ENCODE data around the gene CEACAM6. TPM values are rescaled to one million over a fixed set of nuclear protein-coding genes. Genes with fewer than 3 reads are reported as not detected.

CEACAM6 gene
- polyA plus RNA-seq, 1 of the 3 experiments (the other 2 are of a cell fraction) = not detected

DNA sequence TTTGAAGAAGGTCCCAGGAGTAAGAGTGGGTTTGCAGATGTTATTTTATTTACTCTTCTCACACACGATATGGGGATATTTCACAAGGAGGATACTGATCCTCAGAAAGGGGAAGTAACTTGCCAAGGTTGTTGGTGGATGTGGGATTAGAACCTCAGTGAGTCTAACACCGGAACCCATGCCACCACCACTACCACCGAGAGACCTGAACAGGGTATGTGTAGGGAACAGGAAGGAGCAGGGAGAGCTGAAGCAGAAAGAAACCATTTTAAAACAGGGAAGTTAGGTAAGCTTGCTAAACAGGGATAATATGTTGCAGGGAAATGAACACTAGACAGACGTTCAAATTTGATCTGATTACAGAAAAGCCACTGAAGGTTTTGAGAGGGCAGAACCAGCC lies 29.4 kb downstream of the CEACAM6 start:
- DNase-seq = no peak
- H3K27ac ChIP-seq (ENCODE audit: low read depth in 2 of 2, low read length in 1 of 2) = no peak overlapping the region
- H3F3A ChIP-seq (replicated peaks; ENCODE audit: insufficient read depth) = no peaks in the 10 kb centered on the region
- no peaks in the 10 kb centered on the region for H4K20me1 ChIP-seq (ENCODE audit: insufficient read depth)
- H3K9me3 ChIP-seq = no peaks in the 10 kb centered on the region
- CTCF ChIA-PET = interaction anchor here (0.7 to 4.3 kb wide), 12 partner anchors 8 to 67 kb away, joined by 3 to 28 read pairs (median 3); partner anchors contain the start of genes CEACAM3 and CEACAM6
- POLR2A ChIA-PET = no interaction called here
- no peak overlapping the region for H3K9ac ChIP-seq
- no peak overlapping the region for H3K4me3 ChIP-seq (ENCODE audit: low read depth in 2 of 2, low read length in 1 of 2)
- WGBS (ENCODE audit: low lambda C conversion rate) = 10% methylated on average over 4 of the region's 4 CpGs
- no peaks in the 10 kb centered on the region for H3K9me2 ChIP-seq
- no peak overlapping the region for H3K4me2 ChIP-seq
- H2AFZ ChIP-seq (ENCODE audit: low read depth) = no peak overlapping the region
- H3K79me2 ChIP-seq (ENCODE audit: insufficient read depth) = no peaks in the 10 kb centered on the region
- TF ChIP-seq, protein P1, sequence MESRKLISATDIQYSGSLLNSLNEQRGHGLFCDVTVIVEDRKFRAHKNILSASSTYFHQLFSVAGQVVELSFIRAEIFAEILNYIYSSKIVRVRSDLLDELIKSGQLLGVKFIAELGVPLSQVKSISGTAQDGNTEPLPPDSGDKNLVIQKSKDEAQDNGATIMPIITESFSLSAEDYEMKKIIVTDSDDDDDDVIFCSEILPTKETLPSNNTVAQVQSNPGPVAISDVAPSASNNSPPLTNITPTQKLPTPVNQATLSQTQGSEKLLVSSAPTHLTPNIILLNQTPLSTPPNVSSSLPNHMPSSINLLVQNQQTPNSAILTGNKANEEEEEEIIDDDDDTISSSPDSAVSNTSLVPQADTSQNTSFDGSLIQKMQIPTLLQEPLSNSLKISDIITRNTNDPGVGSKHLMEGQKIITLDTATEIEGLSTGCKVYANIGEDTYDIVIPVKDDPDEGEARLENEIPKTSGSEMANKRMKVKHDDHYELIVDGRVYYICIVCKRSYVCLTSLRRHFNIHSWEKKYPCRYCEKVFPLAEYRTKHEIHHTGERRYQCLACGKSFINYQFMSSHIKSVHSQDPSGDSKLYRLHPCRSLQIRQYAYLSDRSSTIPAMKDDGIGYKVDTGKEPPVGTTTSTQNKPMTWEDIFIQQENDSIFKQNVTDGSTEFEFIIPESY (IDR thresholded peaks at IDR 0.05; ENCODE audit: borderline replicate concordance, low read depth) = no peak
- TF ChIP-seq TEAD4 (IDR thresholded peaks at IDR 0.05; ENCODE audit: borderline replicate concordance, insufficient read depth) = no peak
- no peak for TF ChIP-seq ELF1 (IDR thresholded peaks at IDR 0.05)
- no peak for TF ChIP-seq MEF2A (IDR thresholded peaks at IDR 0.05; ENCODE audit: borderline replicate concordance, low read depth)
- no peak for TF ChIP-seq MXI1 (IDR thresholded peaks at IDR 0.05; ENCODE audit: low read depth, low read length)
- TF ChIP-seq, protein P2, sequence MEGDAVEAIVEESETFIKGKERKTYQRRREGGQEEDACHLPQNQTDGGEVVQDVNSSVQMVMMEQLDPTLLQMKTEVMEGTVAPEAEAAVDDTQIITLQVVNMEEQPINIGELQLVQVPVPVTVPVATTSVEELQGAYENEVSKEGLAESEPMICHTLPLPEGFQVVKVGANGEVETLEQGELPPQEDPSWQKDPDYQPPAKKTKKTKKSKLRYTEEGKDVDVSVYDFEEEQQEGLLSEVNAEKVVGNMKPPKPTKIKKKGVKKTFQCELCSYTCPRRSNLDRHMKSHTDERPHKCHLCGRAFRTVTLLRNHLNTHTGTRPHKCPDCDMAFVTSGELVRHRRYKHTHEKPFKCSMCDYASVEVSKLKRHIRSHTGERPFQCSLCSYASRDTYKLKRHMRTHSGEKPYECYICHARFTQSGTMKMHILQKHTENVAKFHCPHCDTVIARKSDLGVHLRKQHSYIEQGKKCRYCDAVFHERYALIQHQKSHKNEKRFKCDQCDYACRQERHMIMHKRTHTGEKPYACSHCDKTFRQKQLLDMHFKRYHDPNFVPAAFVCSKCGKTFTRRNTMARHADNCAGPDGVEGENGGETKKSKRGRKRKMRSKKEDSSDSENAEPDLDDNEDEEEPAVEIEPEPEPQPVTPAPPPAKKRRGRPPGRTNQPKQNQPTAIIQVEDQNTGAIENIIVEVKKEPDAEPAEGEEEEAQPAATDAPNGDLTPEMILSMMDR (IDR thresholded peaks at IDR 0.05) = no peak
- no peak for TF ChIP-seq FOXJ3 (CRISPR knock-in tag; IDR thresholded peaks at IDR 0.05)
- no peak for TF ChIP-seq FOXM1 (IDR thresholded peaks at IDR 0.05; ENCODE audit: low read depth)
- H3K27me3 ChIP-seq (ENCODE audit: insufficient read depth) = peaks cover 55% of the 10 kb centered on the region
- H3K36me3 ChIP-seq (replicated peaks in 1 of 2; ENCODE audit: control insufficient read depth in 1 of 2, insufficient read depth in 2 of 2, low read length in 1 of 2) = no peaks in the 10 kb centered on the region
- no peaks in the 10 kb centered on the region for H3K4me1 ChIP-seq (ENCODE audit: control insufficient read depth in 1 of 2, insufficient read depth in 2 of 2, low read depth in 1 of 2, low read length in 1 of 2)

DNA sequence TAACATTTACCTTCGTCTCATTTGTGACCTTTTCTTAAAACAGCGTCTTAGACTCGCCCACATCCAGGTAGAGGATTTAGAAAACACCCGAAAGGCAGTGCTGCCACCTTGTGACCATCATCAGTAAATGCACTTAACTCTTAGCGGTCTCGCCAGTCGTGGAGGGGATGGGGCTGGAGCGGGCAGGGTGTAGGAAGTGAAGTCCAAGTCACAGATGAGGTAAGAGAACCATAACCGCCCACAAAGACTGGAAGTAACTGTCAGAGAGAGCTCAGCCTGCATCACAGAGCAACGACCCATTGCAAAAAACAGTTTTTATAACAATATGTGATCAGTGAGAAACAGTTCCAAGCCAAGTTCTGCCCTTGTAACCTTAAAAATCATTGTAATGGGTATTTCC lies 30.3 kb downstream of the CEACAM6 start:
- H3F3A ChIP-seq (replicated peaks; ENCODE audit: insufficient read depth) = no peaks in the 10 kb centered on the region
- no peak overlapping the region for H2AFZ ChIP-seq (ENCODE audit: low read depth)
- H3K79me2 ChIP-seq (ENCODE audit: insufficient read depth) = no peaks in the 10 kb centered on the region
- H3K4me1 ChIP-seq (ENCODE audit: control insufficient read depth in 1 of 2, insufficient read depth in 2 of 2, low read depth in 1 of 2, low read length in 1 of 2) = no peaks in the 10 kb centered on the region
- H3K36me3 ChIP-seq (replicated peaks in 1 of 2; ENCODE audit: control insufficient read depth in 1 of 2, insufficient read depth in 2 of 2, low read length in 1 of 2) = no peaks in the 10 kb centered on the region
- H3K9me3 ChIP-seq = no peaks in the 10 kb centered on the region
- DNase-seq = peak; percentile 76
- POLR2A ChIA-PET = no interaction called here
- H3K4me2 ChIP-seq = no peak overlapping the region
- H3K27me3 ChIP-seq (ENCODE audit: insufficient read depth) = peaks cover 59% of the 10 kb centered on the region
- WGBS (ENCODE audit: low lambda C conversion rate) = 0% methylated on average over 10 of the region's 10 CpGs
- H3K9me2 ChIP-seq = no peaks in the 10 kb centered on the region
- H4K20me1 ChIP-seq (ENCODE audit: insufficient read depth) = no peaks in the 10 kb centered on the region
- CTCF ChIA-PET = interaction anchor here (0.6 to 4.3 kb wide), 13 partner anchors 9 to 677 kb away, joined by 3 to 28 read pairs (median 3); partner anchors contain the start of genes CEACAM3 and CEACAM6
- no peak overlapping the region; a peak in 1 of 4 replicates for H3K4me3 ChIP-seq (ENCODE audit: low read depth in 2 of 2, low read length in 1 of 2)
- H3K27ac ChIP-seq (ENCODE audit: low read depth in 2 of 2, low read length in 1 of 2) = no peak overlapping the region
- no peak overlapping the region for H3K9ac ChIP-seq
- TF ChIP-seq, protein P3, sequence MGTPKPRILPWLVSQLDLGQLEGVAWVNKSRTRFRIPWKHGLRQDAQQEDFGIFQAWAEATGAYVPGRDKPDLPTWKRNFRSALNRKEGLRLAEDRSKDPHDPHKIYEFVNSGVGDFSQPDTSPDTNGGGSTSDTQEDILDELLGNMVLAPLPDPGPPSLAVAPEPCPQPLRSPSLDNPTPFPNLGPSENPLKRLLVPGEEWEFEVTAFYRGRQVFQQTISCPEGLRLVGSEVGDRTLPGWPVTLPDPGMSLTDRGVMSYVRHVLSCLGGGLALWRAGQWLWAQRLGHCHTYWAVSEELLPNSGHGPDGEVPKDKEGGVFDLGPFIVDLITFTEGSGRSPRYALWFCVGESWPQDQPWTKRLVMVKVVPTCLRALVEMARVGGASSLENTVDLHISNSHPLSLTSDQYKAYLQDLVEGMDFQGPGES (IDR thresholded peaks at IDR 0.05; ENCODE audit: low read depth, low read length) = no peak
- TF ChIP-seq, protein P4, sequence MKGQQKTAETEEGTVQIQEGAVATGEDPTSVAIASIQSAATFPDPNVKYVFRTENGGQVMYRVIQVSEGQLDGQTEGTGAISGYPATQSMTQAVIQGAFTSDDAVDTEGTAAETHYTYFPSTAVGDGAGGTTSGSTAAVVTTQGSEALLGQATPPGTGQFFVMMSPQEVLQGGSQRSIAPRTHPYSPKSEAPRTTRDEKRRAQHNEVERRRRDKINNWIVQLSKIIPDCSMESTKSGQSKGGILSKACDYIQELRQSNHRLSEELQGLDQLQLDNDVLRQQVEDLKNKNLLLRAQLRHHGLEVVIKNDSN (IDR thresholded peaks at IDR 0.05; ENCODE audit: borderline replicate concordance, low read depth) = no peak
- no peak for TF ChIP-seq FOXJ3 (CRISPR knock-in tag; IDR thresholded peaks at IDR 0.05)
- no peak for TF ChIP-seq JUND (IDR thresholded peaks at IDR 0.05)
- TF ChIP-seq, protein P1 (IDR thresholded peaks at IDR 0.05; ENCODE audit: borderline replicate concordance, low read depth) = no peak
- TF ChIP-seq SMC3 (IDR thresholded peaks at IDR 0.05; ENCODE audit: low read depth, low read length) = 0 out of 2 replicates have a peak, but pooled peaks have one; percentile 6
- no peak for TF ChIP-seq TCF12 (IDR thresholded peaks at IDR 0.05)
- TF ChIP-seq EZH2phosphoT487 (IDR thresholded peaks at IDR 0.05; ENCODE audit: borderline replicate concordance, low read depth) = no peak
- no peak for TF ChIP-seq TAF1 (IDR thresholded peaks at IDR 0.05; ENCODE audit: borderline replicate concordance, low read depth, low read length)
- TF ChIP-seq, protein P5, sequence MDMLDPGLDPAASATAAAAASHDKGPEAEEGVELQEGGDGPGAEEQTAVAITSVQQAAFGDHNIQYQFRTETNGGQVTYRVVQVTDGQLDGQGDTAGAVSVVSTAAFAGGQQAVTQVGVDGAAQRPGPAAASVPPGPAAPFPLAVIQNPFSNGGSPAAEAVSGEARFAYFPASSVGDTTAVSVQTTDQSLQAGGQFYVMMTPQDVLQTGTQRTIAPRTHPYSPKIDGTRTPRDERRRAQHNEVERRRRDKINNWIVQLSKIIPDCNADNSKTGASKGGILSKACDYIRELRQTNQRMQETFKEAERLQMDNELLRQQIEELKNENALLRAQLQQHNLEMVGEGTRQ (IDR thresholded peaks at IDR 0.05; ENCODE audit: borderline replicate concordance, low read depth, low read length) = no peak

Data from SK-N-SH (cell line).